ENCODE results near the gene ATP2B2.

The ATP2B2 gene

DNA sequence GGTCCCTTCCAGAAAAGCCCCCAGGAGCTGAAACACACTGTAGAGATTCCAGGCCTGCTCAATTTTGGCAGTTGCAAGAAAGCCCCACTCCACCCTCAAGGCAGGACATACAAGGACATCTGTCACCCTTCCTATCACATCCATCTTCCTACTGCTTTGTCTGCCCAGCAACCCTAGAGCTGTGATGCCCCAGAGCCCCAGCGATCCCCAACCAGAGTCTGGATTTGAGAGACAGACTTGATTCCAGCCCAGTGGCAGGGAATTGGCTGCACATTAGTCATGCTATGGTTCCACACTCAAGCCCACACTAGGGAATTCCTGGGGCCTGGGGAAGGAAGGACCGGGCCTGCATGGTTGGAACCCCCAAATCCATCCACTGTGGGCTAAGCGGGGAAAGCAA is 56.8 kb downstream of the ATP2B2 start:
- DNase-seq (ENCODE audit: low spot score), result no peak
- TF ChIP-seq, protein P1, sequence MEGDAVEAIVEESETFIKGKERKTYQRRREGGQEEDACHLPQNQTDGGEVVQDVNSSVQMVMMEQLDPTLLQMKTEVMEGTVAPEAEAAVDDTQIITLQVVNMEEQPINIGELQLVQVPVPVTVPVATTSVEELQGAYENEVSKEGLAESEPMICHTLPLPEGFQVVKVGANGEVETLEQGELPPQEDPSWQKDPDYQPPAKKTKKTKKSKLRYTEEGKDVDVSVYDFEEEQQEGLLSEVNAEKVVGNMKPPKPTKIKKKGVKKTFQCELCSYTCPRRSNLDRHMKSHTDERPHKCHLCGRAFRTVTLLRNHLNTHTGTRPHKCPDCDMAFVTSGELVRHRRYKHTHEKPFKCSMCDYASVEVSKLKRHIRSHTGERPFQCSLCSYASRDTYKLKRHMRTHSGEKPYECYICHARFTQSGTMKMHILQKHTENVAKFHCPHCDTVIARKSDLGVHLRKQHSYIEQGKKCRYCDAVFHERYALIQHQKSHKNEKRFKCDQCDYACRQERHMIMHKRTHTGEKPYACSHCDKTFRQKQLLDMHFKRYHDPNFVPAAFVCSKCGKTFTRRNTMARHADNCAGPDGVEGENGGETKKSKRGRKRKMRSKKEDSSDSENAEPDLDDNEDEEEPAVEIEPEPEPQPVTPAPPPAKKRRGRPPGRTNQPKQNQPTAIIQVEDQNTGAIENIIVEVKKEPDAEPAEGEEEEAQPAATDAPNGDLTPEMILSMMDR (IDR thresholded peaks at IDR 0.05; ENCODE audit: extremely low read depth, insufficient read depth, missing control alignments), result no peak
- in situ Hi-C loops (cut with MboI; ENCODE audit: low pct_unique_long_range_greater_than_20kb, low sequenced_read_pairs, unreplicated experiment), result no loop called here

GRCh38 chr3:10447527-10448260 is 57.7 kb downstream of the ATP2B2 start:
- in situ Hi-C loops (cut with MboI; ENCODE audit: low pct_unique_long_range_greater_than_20kb, low sequenced_read_pairs, unreplicated experiment), result no loop called here
- no peak for DNase-seq (ENCODE audit: low spot score)
- TF ChIP-seq, protein P1 (IDR thresholded peaks at IDR 0.05; ENCODE audit: extremely low read depth, insufficient read depth, missing control alignments), result no peak

- no peak for DNase-seq (ENCODE audit: low spot score)
- TF ChIP-seq, protein P1 (IDR thresholded peaks at IDR 0.05; ENCODE audit: extremely low read depth, insufficient read depth, missing control alignments), result no peak
- in situ Hi-C loops (cut with MboI; ENCODE audit: low pct_unique_long_range_greater_than_20kb, low sequenced_read_pairs, unreplicated experiment), result no loop called here
Measured at GRCh38 chr3:10447110-10447509, 58.3 kb downstream of the ATP2B2 start.

DNA sequence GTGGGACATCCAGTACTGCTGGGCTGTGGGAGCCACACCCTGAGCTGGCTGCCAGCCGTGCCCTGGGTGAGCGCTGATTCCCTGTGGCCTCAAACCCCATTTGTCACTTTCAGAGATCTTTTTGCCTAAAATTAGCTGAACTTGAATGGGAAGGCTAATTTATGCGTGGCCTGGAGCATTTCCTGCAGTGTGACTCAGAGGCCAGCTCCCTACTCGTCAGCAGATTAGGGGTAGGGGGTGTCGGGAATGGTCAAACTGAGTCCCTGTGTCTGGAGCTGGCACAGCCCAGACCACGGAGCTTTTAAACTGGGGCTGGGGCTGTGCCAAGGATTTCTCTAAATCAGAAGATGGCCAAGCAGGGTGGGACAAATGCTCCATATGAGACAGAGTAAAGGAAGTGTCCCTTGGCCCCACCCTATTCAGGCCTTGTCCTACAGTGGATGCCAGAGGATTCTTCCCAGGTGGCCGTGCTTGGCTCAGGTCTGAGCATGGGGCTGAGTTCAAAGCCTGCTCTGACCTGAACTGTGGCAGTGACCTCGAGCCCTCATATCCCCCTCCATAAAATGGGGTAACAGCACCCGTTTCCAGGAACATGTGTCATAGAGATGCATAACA is 59.7 kb downstream of the ATP2B2 start:
- in situ Hi-C loops (cut with MboI; ENCODE audit: low pct_unique_long_range_greater_than_20kb, low sequenced_read_pairs, unreplicated experiment), result no loop called here
- TF ChIP-seq, protein P1 (IDR thresholded peaks at IDR 0.05; ENCODE audit: extremely low read depth, insufficient read depth, missing control alignments), result no peak
- DNase-seq (ENCODE audit: low spot score), result no peak

DNA sequence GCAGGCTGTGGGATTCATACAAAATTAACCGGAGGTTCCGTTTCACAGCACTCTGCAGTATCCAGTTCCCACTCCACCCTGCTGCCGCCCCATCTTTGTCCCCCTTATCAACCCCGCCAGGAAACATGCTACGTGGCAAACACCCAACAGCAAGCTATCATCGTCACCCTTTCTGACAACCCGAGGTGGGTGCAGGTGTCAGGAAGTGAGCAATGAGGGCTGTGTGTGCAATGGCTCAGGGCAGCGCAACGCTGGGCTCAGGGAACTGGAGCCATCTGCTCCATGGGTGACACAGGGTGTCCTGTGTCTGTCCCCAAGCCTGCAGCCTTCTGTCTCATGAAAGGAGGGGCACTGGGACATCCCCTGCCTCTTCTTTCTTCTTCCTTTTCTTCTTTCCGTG is 60.9 kb downstream of the ATP2B2 start:
- in situ Hi-C loops (cut with MboI; ENCODE audit: low pct_unique_long_range_greater_than_20kb, low sequenced_read_pairs, unreplicated experiment), result no loop called here
- DNase-seq (ENCODE audit: low spot score), result no peak
- TF ChIP-seq, protein P1 (IDR thresholded peaks at IDR 0.05; ENCODE audit: extremely low read depth, insufficient read depth, missing control alignments), result no peak

DNA sequence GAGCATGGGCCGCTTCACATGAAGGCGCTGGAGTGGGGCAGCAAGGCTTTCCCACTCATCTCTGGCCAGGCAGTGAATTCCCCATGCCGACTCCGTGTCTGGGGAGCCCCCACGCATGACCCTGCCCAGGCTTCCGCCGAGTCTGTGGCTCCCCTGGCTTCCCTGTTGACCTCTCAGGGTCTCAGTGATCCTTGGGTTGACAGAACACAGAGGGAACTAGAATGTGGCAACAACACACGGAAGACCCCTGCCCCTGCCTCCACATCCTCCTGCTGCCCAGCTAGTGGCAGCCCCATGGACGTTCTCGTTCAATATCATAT is 61.3 kb downstream of the ATP2B2 start:
- in situ Hi-C loops (cut with MboI; ENCODE audit: low pct_unique_long_range_greater_than_20kb, low sequenced_read_pairs, unreplicated experiment), result no loop called here
- TF ChIP-seq, protein P1 (IDR thresholded peaks at IDR 0.05; ENCODE audit: extremely low read depth, insufficient read depth, missing control alignments), result no peak
- no peak for DNase-seq (ENCODE audit: low spot score)

All from GM13977 (cell line).